Glutamatergic neuron (in vitro differentiated cells): ENCODE data around the gene GPR132. TPM values are rescaled to one million over a fixed set of nuclear protein-coding genes. Genes with fewer than 3 reads are reported as not detected.
"Not testable (repeated sequence)": the region's sequence is repeated elsewhere in the genome, so short reads cannot be mapped to it uniquely, and the experiment has no call there.

ENCODE experiments used
- DNase-seq: peaks from one replicate; pipeline ENCODE4 v3.0.0; 2022
- H3K27ac Mint-ChIP-seq: one replicate; pipeline ENCODE4 v1.8.0; 2020; ENCODE audit warnings: mild to moderate bottlenecking, mixed read lengths, inconsistent platforms; ENCODE audit not compliant: unreplicated experiment
- H3K27me3 Mint-ChIP-seq: one replicate; pipeline ENCODE4 v1.8.0; 2020; ENCODE audit warnings: mild to moderate bottlenecking, moderate library complexity, mixed read lengths, inconsistent platforms; ENCODE audit not compliant: unreplicated experiment
- H3K36me3 Mint-ChIP-seq: one replicate; pipeline ENCODE4 v1.8.0; 2020; ENCODE audit warnings: mild to moderate bottlenecking, mixed read lengths, inconsistent platforms; ENCODE audit not compliant: unreplicated experiment
- H3K4me1 Mint-ChIP-seq: one replicate; pipeline ENCODE4 v1.8.0; 2020; ENCODE audit warnings: mild to moderate bottlenecking, low read depth, mixed read lengths, inconsistent platforms; ENCODE audit not compliant: unreplicated experiment
- H3K4me3 Mint-ChIP-seq: one replicate; pipeline ENCODE4 v1.8.0; 2020; ENCODE audit warnings: mild to moderate bottlenecking, mixed read lengths, inconsistent platforms; ENCODE audit not compliant: unreplicated experiment
- H3K9me3 Mint-ChIP-seq: one replicate; pipeline ENCODE4 v1.8.0; 2020; ENCODE audit warnings: mild to moderate bottlenecking, moderate library complexity, mixed read lengths, inconsistent platforms; ENCODE audit not compliant: unreplicated experiment
- CTCF ChIP-seq: fragments of 200-600 bp; sonication (generic); IDR thresholded peaks from one replicate; pipeline ENCODE4 v1.5.0; 2021; ENCODE audit not compliant: partially characterized antibody, unreplicated experiment
- total RNA-seq: library from RNA; stranded (reverse); fragmentation: NEBNext Ultra II Directional; extraction: Animal tissue kit (Norgen Biotek cat#: 25700); gene quantifications from one replicate; pipeline ENCODE4 v1.2.1, GENCODE V29; 2021; ENCODE audit not compliant: unreplicated experiment

Gene GPR132
- total RNA-seq, 1 donor from 2014 or later: not detected

- no peak for TF ChIP-seq CTCF
- no peak overlapping the region for H3K4me3 Mint-ChIP-seq
- peaks cover 5% of the 10 kb centered on the region for H3K9me3 Mint-ChIP-seq
- no peak overlapping the region for H3K27ac Mint-ChIP-seq
- DNase-seq: no peak
- no peaks in the 10 kb centered on the region for H3K36me3 Mint-ChIP-seq
- peaks cover 2% of the 10 kb centered on the region for H3K4me1 Mint-ChIP-seq
- H3K27me3 Mint-ChIP-seq: peaks cover 2% of the 10 kb centered on the region
These were observed 20.5 kb upstream of the GPR132 start for GRCh38 chr14:105085766-105086165.

- Mint-ChIP-seq H3K36me3 (no peaks in the 10 kb centered on the region), H3K4me1 (peaks cover 2% of the 10 kb centered on the region), H3K27me3 (peaks cover 2% of the 10 kb centered on the region), H3K4me3 (no peak overlapping the region), H3K27ac (no peak overlapping the region), H3K9me3 (peaks cover 7% of the 10 kb centered on the region)
- DNase-seq: no peak
- no peak for TF ChIP-seq CTCF
These were observed 19.7 kb upstream of the GPR132 start for GRCh38 chr14:105084741-105085571.

GRCh38 chr14:105083926-105084685 is 18.9 kb upstream of the GPR132 start:
- Mint-ChIP-seq H3K9me3 (peaks cover 7% of the 10 kb centered on the region), H3K36me3 (no peaks in the 10 kb centered on the region), H3K27me3 (peaks cover 2% of the 10 kb centered on the region), H3K27ac (no peak overlapping the region), H3K4me1 (peaks cover 2% of the 10 kb centered on the region), H3K4me3 (no peak overlapping the region)
- no peak for DNase-seq
- TF ChIP-seq CTCF: no peak

GRCh38 chr14:105082703-105083102 is 17.5 kb upstream of the GPR132 start:
- H3K9me3 Mint-ChIP-seq: peaks cover 9% of the 10 kb centered on the region
- H3K4me3 Mint-ChIP-seq: no peak overlapping the region
- H3K36me3 Mint-ChIP-seq: no peaks in the 10 kb centered on the region
- TF ChIP-seq CTCF: no peak
- no peak for DNase-seq
- H3K27me3 Mint-ChIP-seq: peaks cover 7% of the 10 kb centered on the region
- no peak overlapping the region for H3K27ac Mint-ChIP-seq
- no peaks in the 10 kb centered on the region for H3K4me1 Mint-ChIP-seq

GRCh38 chr14:105081473-105081872 is 16.2 kb upstream of the GPR132 start:
- H3K4me3 Mint-ChIP-seq, H3K9me3 Mint-ChIP-seq, H3K27me3 Mint-ChIP-seq, H3K4me1 Mint-ChIP-seq, DNase-seq, H3K36me3 Mint-ChIP-seq, H3K27ac Mint-ChIP-seq: not testable (repeated sequence)
